ENCODE measurements around the gene C8B. TPM values are rescaled to one million over a fixed set of nuclear protein-coding genes. Genes with fewer than 3 reads are reported as not detected.

The C8B gene
- total RNA-seq, 1 experiment from 2014 or later, result not detected

DNA sequence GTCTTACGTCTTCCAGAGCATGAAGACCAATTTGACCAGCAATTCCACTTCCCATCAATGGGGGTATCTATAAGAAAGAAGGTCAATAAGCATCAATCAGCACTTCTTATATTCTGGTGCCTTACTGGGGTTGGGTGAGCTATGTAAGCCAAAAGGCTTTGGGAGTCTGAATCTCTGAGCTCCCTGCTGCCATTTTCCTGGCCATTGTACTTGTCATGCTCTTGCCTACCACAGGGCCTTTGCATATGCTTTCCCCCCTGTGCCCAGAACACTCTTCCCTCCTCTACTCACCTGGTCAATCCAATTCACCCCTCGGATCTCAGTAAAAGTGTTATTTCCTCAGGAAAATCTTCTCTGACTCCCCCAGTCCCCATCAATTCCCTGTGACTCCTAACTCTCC is 36.3 kb downstream of the C8B start:
- Histone ChIP-seq H3K9me3 (replicated peaks) (no peaks in the 10 kb centered on the region), H3K36me3 (no peaks in the 10 kb centered on the region), H3K4me3 (no peak overlapping the region), H3K27ac (no peak overlapping the region), H3K27me3 (no peaks in the 10 kb centered on the region), H3K4me1 (peaks cover 9% of the 10 kb centered on the region; the same call in 1 of the 2 replicates)
- no peak for DNase-seq

DNA sequence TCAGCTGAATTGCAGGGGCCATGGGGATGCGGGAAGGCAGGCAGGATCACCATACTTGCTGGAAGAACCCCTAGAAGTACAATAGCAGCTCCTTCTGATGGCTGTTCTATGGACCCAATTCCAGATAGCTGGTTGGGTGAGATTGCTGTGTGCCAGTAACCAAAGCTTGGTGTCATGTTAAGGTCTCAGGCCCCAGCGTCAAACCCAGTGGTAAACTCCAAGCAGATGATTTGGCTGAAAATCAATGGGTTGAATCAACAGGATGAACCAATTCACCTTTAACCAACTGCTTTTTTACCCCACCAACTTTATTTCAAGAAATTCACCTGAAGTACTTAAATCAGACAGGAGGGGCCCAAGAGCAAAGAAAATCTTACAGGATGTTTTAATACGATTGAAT is 37.8 kb downstream of the C8B start:
- peaks cover 9% of the 10 kb centered on the region; the same call in 1 of the 2 replicates for H3K4me1 ChIP-seq
- no peaks in the 10 kb centered on the region for H3K36me3 ChIP-seq
- no peak overlapping the region for H3K4me3 ChIP-seq
- H3K9me3 ChIP-seq (replicated peaks), result no peaks in the 10 kb centered on the region
- H3K27me3 ChIP-seq, result no peaks in the 10 kb centered on the region
- DNase-seq, result no peak
- no peak overlapping the region for H3K27ac ChIP-seq

DNA sequence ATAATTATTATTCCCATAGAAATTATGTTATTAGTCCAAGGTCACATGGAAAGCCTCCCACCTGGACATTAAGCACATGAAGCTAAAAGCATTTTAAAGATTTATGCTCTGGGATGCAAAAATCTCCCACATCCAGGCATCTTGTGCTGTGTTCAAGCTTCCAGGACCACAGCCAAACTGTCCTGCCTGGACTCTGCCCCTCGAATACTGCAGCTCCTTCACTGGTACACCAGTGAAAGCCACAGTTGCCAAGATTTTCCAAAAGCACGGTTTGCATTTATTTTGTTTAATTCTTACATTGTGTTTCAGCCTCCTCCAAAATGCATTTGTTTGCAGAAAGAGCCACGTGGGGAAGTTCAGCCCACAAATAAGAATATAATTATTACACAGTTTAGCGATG is 38.6 kb downstream of the C8B start:
- peaks cover 9% of the 10 kb centered on the region; the same call in 1 of the 2 replicates for H3K4me1 ChIP-seq
- no peak overlapping the region for H3K27ac ChIP-seq
- H3K9me3 ChIP-seq (replicated peaks), result no peaks in the 10 kb centered on the region
- DNase-seq, result no peak
- H3K27me3 ChIP-seq, result no peaks in the 10 kb centered on the region
- no peaks in the 10 kb centered on the region for H3K36me3 ChIP-seq
- H3K4me3 ChIP-seq, result no peak overlapping the region

DNA sequence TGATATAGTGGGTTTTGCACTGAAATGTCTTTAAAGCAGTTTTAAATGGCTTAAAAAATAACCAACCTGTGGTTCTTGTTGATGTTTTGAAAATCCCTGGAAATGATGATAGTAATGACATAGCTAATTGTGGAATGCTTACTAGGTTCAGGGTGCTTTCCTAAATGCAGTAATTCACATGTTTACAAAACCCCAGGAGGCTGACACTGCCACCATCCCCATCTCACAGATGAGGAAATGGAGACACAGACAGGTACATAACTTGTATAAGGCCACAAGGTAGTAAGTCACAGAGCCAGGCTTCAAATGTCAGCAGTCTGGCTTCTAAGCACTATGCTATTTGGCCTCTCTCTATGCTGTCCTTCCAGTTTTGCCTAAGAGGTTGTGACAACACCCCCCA is 40.6 kb downstream of the C8B start:
- DNase-seq, result no peak
- no peaks in the 10 kb centered on the region for H3K36me3 ChIP-seq
- no peaks in the 10 kb centered on the region for H3K4me1 ChIP-seq
- no peak overlapping the region for H3K4me3 ChIP-seq
- no peak overlapping the region for H3K27ac ChIP-seq
- no peaks in the 10 kb centered on the region for H3K27me3 ChIP-seq
- H3K9me3 ChIP-seq (replicated peaks), result no peaks in the 10 kb centered on the region

DNA sequence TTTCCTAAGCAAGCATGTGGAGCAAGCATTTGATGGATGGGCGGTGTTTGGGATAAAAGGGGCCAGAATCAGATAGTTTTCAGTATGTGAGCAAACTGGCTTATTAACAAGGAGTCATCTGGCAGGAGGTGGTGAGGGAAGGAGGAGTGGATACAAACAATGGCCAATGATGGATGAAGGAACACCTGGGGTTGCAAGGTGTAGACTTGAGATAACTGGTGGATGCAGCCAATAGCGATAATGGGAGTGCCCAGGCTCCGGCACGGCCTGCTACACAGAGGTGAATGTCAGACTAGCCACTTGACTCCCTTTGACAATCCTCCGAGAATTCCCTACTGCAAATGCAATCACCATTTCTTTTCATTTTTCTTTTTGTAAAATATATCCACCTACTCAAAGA is 41.7 kb downstream of the C8B start:
- Histone ChIP-seq H3K4me1 (no peaks in the 10 kb centered on the region), H3K4me3 (no peak overlapping the region), H3K27me3 (no peaks in the 10 kb centered on the region), H3K36me3 (no peaks in the 10 kb centered on the region), H3K9me3 (replicated peaks) (no peaks in the 10 kb centered on the region), H3K27ac (no peak overlapping the region)
- DNase-seq, result no peak

DNA sequence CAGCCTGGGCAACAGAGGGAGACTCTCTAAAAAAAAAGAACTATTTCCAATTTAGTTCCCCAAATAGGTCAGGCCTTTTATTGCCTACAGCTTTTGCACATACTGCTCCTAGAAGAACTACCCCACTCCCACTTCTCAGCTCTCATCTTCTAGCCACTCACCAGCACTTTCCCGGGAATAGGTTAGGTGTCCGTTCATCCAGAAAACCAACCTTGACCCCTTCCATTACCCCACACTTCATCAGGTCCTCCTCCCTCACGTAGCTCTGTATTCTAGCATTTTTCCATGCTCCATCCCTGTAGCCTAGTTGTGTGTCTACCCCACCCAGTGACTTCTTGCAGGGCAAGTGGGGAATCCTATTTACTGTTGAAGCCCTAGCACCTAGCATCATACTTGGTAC is 42.6 kb downstream of the C8B start:
- Histone ChIP-seq H3K9me3 (replicated peaks) (no peaks in the 10 kb centered on the region), H3K27ac (no peak overlapping the region), H3K4me1 (no peaks in the 10 kb centered on the region), H3K4me3 (no peak overlapping the region), H3K36me3 (no peaks in the 10 kb centered on the region), H3K27me3 (no peaks in the 10 kb centered on the region)
- DNase-seq, result no peak

DNA sequence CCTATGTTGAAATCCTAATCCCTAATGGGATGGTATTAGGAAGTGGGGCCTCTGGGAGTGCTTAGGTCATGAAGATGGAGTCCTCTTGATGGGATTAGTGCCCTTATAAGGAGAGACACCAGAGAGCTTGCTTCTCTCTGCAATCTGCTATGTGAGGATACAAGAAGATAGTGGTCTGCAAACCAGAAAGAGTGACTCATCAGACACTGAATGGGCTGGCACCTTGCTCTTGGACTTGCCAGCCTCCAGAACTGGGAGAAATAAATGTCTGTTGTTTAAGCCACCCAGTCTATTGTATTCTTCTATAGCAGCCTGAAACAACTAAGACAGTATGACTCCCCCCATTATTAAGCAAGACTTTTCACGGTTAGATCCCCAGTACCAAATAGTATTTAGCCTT is 43.3 kb downstream of the C8B start:
- Histone ChIP-seq H3K27me3 (no peaks in the 10 kb centered on the region), H3K27ac (no peak overlapping the region), H3K4me1 (no peaks in the 10 kb centered on the region), H3K9me3 (replicated peaks) (no peaks in the 10 kb centered on the region), H3K4me3 (no peak overlapping the region), H3K36me3 (no peaks in the 10 kb centered on the region)
- no peak for DNase-seq

DNA sequence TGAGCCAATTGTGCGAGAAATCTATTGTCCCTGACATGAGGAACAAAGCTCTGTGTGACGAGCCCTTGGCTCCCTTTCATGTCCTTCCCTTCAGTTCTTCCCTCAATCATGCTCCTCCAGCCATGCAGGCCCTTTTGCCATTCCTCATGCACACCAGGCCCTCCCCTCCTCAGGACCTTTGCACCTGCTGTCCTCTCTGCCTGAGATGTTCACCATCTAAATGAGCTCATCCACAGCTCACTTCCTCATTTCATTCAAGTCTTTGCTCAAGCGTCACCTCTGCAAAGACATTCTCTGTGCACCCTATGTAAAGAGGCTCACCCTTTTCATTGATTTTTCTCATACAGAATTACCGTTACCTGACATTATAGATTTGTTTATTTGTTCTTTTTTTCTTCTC is 43.7 kb downstream of the C8B start:
- Histone ChIP-seq H3K36me3 (no peaks in the 10 kb centered on the region), H3K9me3 (replicated peaks) (no peaks in the 10 kb centered on the region), H3K27me3 (no peaks in the 10 kb centered on the region), H3K27ac (no peak overlapping the region), H3K4me3 (no peak overlapping the region), H3K4me1 (no peaks in the 10 kb centered on the region)
- no peak for DNase-seq

DNA sequence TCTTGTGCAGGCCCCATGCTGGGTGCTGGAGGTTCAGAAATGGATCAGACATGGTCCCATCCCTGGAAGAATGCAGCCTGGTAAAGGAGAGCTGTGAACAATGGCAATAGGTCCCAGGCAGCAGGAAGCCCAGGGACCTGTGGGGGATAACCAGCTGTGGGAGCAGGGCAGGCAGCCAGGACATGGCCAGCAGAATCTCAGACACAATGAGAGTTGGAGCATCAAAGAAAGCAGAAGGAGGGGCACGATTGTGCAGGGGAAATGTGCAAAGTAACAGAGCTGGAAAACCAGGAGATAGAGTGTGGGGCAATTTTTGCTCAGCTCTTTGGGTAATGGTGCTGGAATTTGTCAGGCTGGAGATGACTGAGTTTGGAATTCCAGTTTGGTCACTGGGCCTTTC is 44.3 kb downstream of the C8B start:
- Histone ChIP-seq H3K4me1 (no peaks in the 10 kb centered on the region), H3K27me3 (no peaks in the 10 kb centered on the region), H3K4me3 (no peak overlapping the region), H3K9me3 (replicated peaks) (no peaks in the 10 kb centered on the region), H3K36me3 (no peaks in the 10 kb centered on the region), H3K27ac (no peak overlapping the region)
- no peak for DNase-seq

DNA sequence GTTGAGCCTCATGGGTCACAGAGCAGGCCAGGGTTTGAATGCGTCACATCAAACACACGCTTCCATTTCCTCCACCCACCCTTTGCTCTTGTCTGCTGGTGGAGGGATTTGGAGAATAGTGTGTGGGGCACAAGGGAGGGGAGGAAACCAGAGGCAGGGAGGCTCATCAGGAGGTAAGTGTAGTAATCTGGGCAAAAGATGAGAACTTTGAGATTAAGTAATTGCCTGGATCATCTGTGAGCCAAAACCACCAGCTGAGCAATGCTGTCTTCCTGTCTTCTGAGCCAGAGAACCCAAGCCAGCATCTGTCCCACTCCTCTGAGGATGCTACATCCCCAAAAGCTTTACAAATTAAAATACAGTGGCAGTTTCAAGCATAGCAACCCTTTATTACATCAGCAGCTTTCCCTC is 45.2 kb downstream of the C8B start:
- H3K4me3 ChIP-seq, result no peak overlapping the region
- no peaks in the 10 kb centered on the region for H3K9me3 ChIP-seq (replicated peaks)
- no peak for DNase-seq
- no peaks in the 10 kb centered on the region for H3K4me1 ChIP-seq
- H3K27ac ChIP-seq, result no peak overlapping the region
- H3K36me3 ChIP-seq, result no peaks in the 10 kb centered on the region
- H3K27me3 ChIP-seq, result no peaks in the 10 kb centered on the region

DNA sequence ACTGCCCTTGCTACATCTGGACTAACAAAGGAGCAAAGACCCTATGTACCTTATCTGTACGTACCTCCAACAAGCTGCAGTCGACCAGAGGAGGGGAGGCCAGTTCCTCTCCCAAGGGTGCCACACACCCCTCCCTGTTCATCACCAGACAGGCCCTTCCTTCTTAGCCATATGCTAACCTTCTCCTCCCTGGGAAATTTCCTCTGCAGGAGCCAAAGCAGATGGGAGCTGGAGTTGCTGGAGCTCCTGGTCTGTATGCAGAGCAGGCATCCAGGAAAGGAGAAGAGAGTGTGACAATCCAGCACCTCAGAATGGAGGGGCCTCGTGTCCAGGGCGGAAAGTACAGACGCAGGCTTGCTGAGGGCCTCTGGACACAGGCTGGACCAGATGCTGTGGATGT is 48.5 kb downstream of the C8B start:
- Histone ChIP-seq H3K27me3 (no peaks in the 10 kb centered on the region), H3K4me3 (no peak overlapping the region), H3K36me3 (no peaks in the 10 kb centered on the region), H3K27ac (no peak overlapping the region), H3K9me3 (replicated peaks) (no peaks in the 10 kb centered on the region), H3K4me1 (no peaks in the 10 kb centered on the region)
- DNase-seq, result no peak

DNA sequence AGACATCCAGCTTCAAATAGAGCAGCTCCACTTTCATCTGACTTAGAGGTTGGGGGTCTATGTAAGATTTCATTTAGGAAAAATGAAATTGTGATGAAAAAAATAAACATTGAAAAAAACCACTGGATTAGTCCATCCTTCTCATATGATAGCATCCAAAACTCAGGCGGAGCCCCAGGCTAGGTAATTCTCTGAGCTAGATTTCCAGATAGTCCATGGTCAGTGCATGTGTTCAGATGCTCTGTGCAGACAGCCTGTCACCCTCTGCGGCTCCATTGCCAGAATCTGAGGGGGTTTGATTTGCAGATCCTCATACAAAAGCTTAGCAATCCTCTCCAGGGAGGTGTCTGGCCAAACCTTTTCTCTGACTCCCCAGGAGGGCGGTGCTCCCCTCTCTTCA is 49.2 kb downstream of the C8B start:
- Histone ChIP-seq H3K4me1 (no peaks in the 10 kb centered on the region), H3K4me3 (no peak overlapping the region), H3K36me3 (no peaks in the 10 kb centered on the region), H3K27ac (no peak overlapping the region), H3K27me3 (0 out of 2 replicates have a peak, but pooled peaks cover 1% of the 10 kb centered on the region), H3K9me3 (replicated peaks) (no peaks in the 10 kb centered on the region)
- DNase-seq, result no peak

DNA sequence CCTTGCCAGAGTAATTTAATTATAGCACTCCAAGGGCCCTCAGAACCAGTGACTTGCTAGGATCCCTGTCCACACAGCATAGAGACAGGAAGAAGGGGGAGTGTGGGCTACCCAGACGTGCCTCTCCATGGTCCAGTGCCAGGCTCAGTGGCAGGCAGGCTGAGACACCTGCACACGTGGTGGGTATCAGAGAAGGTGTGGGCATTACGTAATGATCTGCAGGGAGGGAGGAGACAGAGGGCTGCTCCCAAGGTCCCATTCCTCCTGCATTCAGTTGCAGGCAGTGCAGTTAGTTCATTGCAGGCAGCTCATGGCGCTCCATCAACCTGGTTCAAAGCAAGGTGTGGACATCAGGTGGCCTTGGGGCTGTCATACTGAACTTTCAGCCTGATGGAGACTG is 49.9 kb downstream of the C8B start:
- H3K4me1 ChIP-seq, result no peaks in the 10 kb centered on the region
- no peak overlapping the region for H3K4me3 ChIP-seq
- H3K27me3 ChIP-seq, result 0 out of 2 replicates have a peak, but pooled peaks cover 3% of the 10 kb centered on the region
- no peaks in the 10 kb centered on the region for H3K9me3 ChIP-seq (replicated peaks)
- H3K27ac ChIP-seq, result no peak overlapping the region
- no peak for DNase-seq
- H3K36me3 ChIP-seq, result no peaks in the 10 kb centered on the region

DNA sequence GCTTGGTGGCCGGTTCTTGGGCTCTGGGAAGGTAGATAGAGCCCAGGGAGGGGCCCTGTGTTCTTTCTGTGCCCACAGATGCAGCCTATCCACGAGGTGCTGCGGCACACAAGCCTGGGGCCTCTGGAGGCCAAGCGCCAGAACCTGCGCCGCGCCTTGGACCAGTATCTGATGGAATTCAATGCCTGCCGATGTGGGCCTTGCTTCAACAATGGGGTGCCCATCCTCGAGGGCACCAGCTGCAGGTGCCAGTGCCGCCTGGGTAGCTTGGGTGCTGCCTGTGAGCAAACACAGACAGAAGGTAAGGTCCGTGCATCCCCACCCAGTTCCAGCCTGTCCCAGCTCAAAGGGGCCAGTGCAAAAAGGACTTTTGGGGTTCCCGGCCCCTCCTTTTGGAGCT is 53.5 kb downstream of the C8B start:
- Histone ChIP-seq H3K9me3 (replicated peaks) (no peaks in the 10 kb centered on the region), H3K4me3 (no peak overlapping the region)
- DNase-seq, result no peak

DNA sequence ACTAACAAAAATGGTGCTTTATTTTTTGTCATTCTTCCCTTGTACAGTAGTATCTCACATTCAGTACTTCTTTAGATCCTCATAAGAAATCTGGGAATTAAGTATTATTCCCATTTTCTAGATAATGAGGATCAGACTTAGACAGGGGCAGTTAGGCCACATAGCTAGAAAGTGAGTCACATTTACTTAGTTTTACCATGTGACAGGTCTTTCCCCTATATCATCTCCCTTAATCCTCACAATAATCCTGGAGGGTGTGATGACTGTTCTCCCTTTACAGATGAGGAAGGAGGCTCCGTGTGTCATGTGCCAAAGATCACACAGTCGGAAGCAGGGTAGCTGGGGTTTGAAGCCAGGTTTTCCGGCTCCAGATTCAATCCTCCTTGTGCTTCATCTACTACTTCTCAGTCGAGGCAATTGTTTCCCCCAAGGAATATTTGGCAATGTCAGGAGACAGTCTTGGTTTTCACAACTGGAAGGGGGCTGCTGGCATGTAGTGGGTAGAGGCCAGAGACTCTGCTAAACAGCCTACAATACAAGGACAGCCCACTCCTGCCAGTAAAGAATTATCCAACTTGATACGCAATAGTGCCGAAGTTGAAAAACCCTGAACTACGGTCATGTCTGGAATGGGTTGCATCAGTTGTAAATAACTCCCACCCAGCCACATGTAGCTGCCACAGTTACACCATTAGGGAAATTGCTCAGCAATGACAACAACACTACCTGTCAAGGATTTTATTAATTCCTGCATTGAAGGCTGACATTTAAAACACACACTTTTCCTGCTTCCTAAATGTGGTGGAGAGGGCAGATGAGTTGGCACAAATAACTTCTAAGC is 54.5 kb downstream of the C8B start:
- Histone ChIP-seq H3K36me3 (no peaks in the 10 kb centered on the region), H3K27me3 (0 out of 2 replicates have a peak, but pooled peaks cover 3% of the 10 kb centered on the region), H3K4me3 (no peak overlapping the region), H3K9me3 (replicated peaks) (no peaks in the 10 kb centered on the region), H3K4me1 (no peaks in the 10 kb centered on the region), H3K27ac (no peak overlapping the region)
- no peak for DNase-seq

More for the DNA sequence above, 53.5 kb downstream of the C8B start:
- H3K4me1 ChIP-seq, result no peaks in the 10 kb centered on the region
- no peak overlapping the region for H3K27ac ChIP-seq
- H3K27me3 ChIP-seq, result 0 out of 2 replicates have a peak, but pooled peaks cover 3% of the 10 kb centered on the region
- no peaks in the 10 kb centered on the region for H3K36me3 ChIP-seq

DNA sequence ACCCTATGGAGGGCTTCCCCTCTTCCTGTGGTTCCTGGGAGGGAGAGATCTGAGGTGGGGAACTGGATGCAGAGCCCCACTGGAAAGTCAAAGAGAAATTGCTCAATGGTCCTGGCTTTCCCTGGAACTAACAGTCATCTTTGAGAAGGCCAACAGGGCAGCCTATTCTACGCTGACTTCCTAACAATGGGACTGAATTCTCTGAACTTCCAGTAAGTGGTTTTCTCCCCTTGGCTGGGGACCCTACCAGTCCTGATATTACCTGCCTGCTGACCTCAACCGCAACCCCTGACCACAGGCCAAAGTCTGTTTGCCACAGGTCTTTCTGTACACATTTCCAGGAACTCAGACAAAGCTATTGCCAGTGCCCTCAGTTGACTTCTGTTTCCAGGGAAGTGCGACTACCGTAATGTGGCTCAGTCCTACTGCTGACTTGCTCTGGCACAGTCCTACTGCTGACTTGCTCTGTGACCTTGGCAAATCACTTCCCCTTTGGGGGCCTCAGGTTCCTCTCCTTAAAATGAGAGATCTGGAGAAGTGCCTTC is 55.3 kb downstream of the C8B start:
- Histone ChIP-seq H3K4me3 (no peak overlapping the region), H3K9me3 (replicated peaks) (no peaks in the 10 kb centered on the region), H3K27ac (no peak overlapping the region), H3K27me3 (0 out of 2 replicates have a peak, but pooled peaks cover 3% of the 10 kb centered on the region), H3K4me1 (no peaks in the 10 kb centered on the region), H3K36me3 (no peaks in the 10 kb centered on the region)
- DNase-seq, result no peak

Data from SJCRH30 (cell line).